NB4 (cell line): ENCODE data around the gene C4BPB.

Experiments
- DNase-seq: peaks from one replicate; pipeline ENCODE4 v3.0.0; 2010; ENCODE audit warnings: low read depth
- H3K4me3 ChIP-seq: one replicate; pipeline ENCODE4 v1.5.1; 2011; ENCODE audit warnings: mild to moderate bottlenecking, low read depth, low read length, moderate library complexity
- MAX ChIP-seq: IDR thresholded peaks from 2 replicates; pipeline ENCODE4 v1.6.1; 2011; ENCODE audit warnings: low read depth, low read length
- MYC ChIP-seq: IDR thresholded peaks from 2 replicates; pipeline ENCODE4 v1.6.1; 2011; ENCODE audit warnings: low read depth, low read length
- POLR2A ChIP-seq: IDR thresholded peaks from 2 replicates; pipeline ENCODE4 v1.6.1; 2011; ENCODE audit warnings: mild to moderate bottlenecking; ENCODE audit not compliant: insufficient read length; ENCODE audit errors: extremely low read depth
- TF ChIP-seq, protein P1 (sequence below): IDR thresholded peaks from one replicate; pipeline ENCODE4 v1.5.1; 2012; ENCODE audit warnings: low read depth, low read length

The C4BPB gene

GRCh38 chr1:207070811-207071210, 17.8 kb upstream of the C4BPB start:
- no peak overlapping the region for H3K4me3 ChIP-seq
- no peak for TF ChIP-seq POLR2A
- TF ChIP-seq, protein P1, sequence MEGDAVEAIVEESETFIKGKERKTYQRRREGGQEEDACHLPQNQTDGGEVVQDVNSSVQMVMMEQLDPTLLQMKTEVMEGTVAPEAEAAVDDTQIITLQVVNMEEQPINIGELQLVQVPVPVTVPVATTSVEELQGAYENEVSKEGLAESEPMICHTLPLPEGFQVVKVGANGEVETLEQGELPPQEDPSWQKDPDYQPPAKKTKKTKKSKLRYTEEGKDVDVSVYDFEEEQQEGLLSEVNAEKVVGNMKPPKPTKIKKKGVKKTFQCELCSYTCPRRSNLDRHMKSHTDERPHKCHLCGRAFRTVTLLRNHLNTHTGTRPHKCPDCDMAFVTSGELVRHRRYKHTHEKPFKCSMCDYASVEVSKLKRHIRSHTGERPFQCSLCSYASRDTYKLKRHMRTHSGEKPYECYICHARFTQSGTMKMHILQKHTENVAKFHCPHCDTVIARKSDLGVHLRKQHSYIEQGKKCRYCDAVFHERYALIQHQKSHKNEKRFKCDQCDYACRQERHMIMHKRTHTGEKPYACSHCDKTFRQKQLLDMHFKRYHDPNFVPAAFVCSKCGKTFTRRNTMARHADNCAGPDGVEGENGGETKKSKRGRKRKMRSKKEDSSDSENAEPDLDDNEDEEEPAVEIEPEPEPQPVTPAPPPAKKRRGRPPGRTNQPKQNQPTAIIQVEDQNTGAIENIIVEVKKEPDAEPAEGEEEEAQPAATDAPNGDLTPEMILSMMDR, result no peak
- peak; percentile 86 for DNase-seq

DNA sequence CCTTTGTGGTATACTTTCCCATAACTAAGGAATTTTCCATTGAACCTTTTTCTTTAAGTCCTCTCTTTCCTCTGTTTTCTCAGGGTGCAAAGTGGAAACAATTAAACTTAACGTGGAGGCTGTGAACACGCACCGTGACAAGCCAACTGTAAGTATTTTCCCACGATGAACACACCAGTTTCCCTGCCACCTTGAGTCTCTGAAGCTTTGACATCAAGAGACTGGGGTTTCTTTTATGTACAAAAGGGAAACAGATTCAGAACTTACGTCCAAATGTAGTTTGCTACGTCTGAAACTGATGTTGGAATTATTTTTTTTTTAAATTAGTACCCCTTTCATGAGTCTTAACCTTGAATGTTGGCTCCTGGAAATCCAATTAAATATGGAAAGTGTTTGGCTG, 17.2 kb upstream of the C4BPB start:
- H3K4me3 ChIP-seq, result no peak overlapping the region
- no peak for TF ChIP-seq MYC
- no peak for DNase-seq

DNA sequence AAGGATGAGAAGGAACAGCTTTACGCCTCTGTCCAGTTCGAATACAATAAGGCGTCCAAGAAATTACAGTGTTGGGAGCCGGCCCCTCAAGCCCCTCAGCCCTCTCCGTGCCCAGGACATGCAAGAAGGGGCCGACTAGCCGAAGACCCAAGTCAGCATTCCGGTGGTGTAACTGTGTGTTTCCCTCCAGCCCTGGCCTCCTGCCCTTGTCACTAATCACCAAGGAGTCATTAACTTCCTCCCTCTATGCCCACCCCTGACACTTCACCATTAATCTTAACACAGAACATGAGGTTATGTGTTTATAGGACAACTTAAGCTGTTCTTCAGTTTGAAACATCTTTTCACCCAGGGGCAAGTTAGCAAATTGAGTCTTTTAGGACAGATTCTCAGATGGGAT, 16.4 kb upstream of the C4BPB start:
- H3K4me3 ChIP-seq, result no peak overlapping the region
- no peak for DNase-seq

GRCh38 chr1:207073906-207074820, 14.5 kb upstream of the C4BPB start:
- TF ChIP-seq POLR2A (no peak), MYC (no peak), MAX (no peak)
- TF ChIP-seq, protein P1, result no peak
- DNase-seq, result no peak
- no peak overlapping the region for H3K4me3 ChIP-seq

More for the DNA sequence above, 16.4 kb upstream of the C4BPB start:
- TF ChIP-seq POLR2A (no peak), MYC (no peak), MAX (no peak)
- TF ChIP-seq, protein P1, result no peak

DNA sequence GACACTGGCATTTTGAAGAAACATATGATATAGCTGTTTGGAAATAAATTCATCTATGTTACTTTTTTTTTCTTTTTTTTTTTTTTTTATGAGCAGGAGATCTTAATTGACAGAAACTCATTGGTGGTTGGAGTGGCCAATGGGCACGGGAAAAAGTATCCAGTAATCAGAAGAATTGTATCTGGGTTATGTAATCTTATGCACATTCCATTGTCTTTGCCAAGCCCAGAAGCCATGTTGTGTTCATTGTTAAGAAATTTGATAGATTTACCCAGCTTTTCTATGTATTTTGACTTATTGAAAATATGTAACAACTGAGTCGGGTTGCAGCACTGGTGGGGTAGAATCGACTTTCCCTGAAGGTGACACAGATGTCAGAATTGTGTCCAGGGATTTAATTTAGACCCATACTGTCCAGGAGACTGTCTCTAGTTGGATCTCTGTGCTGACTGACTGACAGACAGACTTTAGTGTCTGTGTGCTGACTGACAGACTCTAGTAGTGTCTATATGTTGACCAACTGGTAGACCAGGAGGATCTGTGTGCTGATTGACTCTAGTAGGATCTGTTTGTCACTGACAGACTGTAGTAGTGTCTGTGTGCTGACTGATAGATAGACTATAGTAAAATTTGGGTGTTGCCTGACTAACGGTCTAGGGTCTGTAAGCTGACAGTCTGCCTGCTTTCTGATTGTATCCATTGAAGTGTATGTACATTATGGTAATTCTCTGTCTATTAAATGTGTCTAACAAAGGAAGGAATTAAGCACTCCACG, 12.3 kb upstream of the C4BPB start:
- TF ChIP-seq, protein P1, result no peak
- TF ChIP-seq MYC, result no peak
- no peak for TF ChIP-seq POLR2A
- no peak for TF ChIP-seq MAX
- no peak overlapping the region for H3K4me3 ChIP-seq
- DNase-seq, result no peak

- no peak for DNase-seq
- no peak overlapping the region for H3K4me3 ChIP-seq
- TF ChIP-seq POLR2A (no peak), MYC (no peak), MAX (no peak)
- TF ChIP-seq, protein P1, result no peak
Observed at GRCh38 chr1:207077012-207077411, 11.6 kb upstream of the C4BPB start.
